ENCODE data around the gene SLC23A1.
"Not testable (repeated sequence)": the region's sequence is repeated elsewhere in the genome, so short reads cannot be mapped to it uniquely, and the experiment has no call there.

The SLC23A1 gene

DNA sequence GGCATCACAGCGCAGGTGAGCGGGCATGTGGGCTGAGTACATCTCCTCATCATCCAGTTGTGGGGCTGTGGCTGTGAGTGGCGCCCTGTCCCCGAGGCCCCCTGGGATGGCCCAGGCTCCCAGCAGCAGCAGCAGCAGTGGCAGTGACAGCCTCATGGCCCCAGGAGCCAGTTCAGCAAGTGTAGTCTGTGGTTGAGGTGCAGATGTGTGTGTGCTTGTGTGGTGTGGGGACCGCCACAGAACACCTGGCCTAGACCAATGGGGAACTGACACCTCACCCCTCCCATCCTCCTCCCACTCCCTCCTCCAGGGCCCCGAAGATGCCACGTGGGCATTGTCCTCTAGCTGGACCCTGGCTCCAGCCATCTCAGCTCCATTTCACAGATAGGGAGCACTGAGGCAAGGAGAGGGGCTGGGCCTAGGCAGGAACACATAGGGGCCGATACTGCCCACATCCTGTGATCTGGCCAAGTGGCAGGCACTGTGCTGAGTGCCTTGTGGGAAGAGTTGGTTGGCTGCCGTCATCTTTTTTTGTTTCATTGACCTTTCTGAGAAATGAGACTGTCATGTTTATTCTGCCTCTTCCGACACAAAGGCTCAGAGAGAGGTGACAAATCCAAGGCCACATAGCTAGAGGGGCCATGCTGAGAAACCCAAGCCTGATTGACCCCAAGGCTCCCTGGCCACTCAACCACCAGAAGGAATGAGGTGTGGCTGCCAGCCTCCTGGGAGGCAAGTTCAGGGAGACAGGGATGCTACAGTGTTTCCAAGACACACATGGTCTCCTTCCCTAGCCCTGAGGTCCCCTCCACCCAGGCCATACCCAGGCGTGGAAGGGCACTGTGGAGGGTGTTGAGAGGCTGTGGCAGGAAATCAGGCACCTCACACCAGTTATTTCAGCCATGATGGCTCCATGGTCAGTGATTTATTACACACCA is 6.9 kb upstream of the SLC23A1 start, which contains the start of gene MZB1:
TSS of gene MZB1 (minus strand) at position 213 of the 938 bp plus-strand sequence. CDS start at position 156, 57 bp downstream.
- no peak for DNase-seq (ENCODE audit: low spot score)

DNA sequence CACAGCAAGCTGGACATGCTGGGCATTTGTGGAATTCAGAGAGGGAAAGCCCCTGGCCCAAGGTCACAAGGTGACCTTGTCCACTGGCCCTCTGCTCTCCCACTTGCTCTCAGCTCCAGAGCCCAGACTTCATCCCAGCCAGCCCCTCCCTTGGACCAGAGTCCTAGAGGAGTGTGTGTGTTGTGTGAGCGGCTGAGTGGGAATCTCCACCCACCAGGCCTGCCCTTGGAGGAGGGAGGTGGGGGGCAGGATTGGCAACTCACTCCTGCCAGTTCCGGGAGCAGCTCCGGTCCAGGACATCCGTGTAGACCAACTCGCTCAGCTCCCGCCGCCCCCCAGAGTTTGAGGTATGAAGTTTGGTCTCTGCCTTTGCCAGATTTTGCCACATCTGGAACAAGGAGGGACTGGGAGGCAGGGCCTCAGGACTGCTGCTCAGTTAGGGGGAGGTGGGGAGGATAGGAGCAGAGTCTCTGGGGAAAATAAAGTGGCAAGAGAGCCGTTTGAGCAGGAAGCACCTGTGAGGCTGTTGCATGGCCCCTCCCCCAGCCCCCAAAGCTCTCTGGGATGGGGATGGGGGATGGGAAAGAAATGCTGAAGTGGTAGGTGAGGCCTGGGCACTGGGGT is 5.2 kb upstream of the SLC23A1 start:
- no peak for DNase-seq (ENCODE audit: low spot score)

- no peak for DNase-seq (ENCODE audit: low spot score)
Measured at GRCh38 chr5:139387611-139388197, 4.6 kb upstream of the SLC23A1 start.

- not testable (repeated sequence) for DNase-seq (ENCODE audit: low spot score)
Measured at GRCh38 chr5:139386956-139387355, 3.9 kb upstream of the SLC23A1 start.

DNA sequence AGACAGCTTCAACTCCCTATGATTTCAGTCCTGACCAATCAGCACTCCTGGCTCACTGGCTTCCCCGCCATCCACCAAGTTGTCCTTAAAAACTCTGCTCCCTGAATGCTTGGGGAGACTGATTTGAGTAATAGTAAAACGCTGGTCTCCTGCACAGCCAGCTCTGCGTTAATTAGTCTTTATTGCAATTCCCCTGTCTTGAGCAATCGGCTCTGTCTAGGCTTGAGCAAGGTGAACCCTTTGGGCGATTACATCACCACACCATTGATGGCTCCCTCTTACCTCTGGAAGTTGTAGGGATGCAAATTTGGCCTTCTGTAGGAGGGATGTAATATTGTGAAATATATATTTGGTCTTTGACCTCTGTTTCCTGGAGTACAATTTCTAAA is 2.9 kb upstream of the SLC23A1 start:
- DNase-seq (ENCODE audit: low spot score): no peak

DNA sequence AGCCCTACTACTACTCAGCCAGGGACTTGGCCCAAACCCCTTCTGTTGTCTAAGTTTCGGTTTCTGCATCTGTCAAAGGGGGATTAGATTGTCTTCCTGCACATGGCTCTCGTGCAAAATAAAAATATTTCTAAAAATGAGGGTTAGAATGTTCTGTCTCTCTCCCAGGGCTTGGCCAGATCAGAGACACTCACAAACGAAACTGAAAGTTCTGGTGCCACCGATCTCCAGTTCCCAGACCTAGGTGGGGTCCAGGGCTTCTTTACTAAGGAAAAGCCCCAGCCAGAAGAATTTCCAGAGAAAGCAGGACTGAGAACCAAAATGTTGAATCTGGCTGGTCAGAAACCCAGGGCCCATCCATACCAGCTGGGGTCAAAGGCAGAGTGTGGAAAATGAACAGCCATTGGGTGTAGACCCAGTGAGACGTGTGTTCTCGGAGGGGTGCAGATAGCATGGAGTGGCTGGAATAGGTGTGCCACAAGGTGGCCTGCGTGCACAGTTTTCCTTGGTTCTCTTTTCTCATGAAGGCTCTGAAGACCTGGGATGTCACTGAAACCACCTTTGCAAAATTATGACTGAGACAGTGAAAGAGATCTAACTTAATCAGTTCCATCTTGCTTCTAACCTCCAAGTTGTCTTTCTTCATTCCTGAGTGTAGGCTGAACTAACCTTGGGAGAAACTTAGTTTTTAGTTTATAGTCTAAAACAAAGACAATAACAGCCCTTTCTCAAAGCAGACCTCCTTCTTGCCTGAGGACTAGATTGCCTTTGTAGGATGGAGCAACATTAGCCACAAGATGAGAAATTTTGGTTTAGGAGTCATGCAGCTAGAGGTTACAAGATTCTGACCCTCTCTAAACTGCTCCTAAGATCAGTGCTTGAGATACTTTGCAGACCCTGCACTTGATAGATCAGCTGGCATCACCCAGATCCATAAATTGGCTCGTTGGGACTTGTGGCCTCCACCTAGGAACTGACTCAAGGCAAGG is 2.3 kb upstream of the SLC23A1 start:
- no peak for DNase-seq (ENCODE audit: low spot score)

DNA sequence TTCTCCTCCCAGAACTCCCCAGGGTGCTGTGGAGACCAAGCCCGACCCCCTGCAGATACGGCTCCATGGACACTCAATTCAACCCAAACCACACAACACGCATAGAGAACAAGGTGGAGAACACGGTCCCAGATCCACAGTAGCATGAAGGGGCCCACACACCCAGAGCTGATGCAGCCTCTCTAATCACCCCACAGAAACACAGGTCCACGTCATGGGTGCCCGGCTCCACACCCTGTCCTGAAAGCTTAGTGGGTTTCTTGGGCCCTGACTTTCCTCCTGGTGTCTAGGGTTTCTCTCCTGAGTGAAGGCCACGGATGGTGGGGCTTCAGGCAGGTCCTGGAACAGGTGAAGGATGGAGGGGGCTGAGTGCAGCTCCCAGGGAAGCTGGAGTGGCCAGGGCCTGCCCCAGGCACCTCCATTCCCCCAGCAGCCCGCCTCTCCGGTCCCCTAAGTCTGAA is 1.5 kb upstream of the SLC23A1 start:
- DNase-seq (ENCODE audit: low spot score): no peak

- DNase-seq (ENCODE audit: low spot score): no peak
Measured at GRCh38 chr5:139383993-139384590, 995 bp upstream of the SLC23A1 start.

DNA sequence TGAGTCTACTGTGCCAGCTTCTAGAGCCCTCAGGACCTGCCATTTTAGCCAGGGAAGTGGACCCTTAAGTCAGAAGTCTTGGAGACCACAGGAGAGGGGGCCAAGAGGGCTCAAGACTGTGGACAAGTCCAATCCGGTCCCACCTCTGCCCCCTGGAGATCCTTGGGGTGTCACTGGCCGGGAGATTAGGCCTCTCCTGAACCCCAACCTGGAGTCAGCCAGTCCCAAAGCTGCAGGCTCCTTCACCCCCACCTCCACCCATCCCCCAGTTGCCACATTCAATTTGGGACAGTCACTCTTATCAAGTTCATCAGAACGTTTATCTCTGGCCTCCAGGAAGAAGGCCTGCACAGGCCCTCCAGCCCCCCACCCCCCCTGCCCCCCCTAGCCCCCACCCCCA is 290 bp downstream of the SLC23A1 start:
- no peak for DNase-seq (ENCODE audit: low spot score)

GRCh38 chr5:139381837-139382761 is 998 bp downstream of the SLC23A1 start:
- DNase-seq (ENCODE audit: low spot score): no peak

DNA sequence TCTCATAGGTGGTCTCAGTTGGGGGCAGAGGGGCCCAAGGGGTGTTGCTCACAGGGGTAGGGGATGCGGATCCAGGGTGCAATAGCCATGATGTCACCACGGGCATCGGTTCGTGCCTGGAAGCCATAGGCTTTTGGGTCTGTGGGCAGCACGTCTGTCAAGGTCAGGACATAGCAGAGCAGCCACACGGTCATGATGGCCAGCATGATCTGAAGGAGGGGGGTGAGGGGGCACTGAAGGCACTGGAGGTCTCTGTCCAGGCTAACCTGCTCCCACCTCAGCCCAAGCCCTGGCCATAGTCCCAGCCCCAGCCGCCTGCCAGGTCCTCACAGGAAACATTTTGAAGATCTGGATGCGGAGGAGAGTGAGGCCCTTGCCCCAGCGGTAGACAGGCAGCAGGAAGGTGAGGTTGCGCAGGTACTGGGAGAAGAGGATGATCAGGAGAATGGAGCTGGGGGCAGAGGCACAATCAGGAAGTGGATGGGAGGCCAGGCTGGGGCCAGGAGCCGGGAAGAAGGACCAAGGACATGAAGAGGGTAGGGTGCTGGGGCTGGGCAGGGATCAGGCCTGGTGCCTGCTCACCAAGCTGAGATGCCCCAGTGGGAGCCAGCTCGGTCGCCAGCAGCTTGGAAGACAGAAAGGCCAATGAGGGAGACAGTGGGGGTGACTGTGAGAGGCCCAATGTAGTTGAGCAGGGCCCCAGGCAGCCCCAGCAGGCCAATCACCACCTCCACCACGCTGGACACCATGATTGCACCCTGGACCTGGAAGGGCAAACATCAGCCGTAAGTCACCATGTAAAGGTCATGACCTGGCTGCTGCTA is 3.3 kb downstream of the SLC23A1 start:
- DNase-seq (ENCODE audit: low spot score): no peak

- DNase-seq (ENCODE audit: low spot score): no peak
Measured at GRCh38 chr5:139378941-139379361, 4.1 kb downstream of the SLC23A1 start.

DNA sequence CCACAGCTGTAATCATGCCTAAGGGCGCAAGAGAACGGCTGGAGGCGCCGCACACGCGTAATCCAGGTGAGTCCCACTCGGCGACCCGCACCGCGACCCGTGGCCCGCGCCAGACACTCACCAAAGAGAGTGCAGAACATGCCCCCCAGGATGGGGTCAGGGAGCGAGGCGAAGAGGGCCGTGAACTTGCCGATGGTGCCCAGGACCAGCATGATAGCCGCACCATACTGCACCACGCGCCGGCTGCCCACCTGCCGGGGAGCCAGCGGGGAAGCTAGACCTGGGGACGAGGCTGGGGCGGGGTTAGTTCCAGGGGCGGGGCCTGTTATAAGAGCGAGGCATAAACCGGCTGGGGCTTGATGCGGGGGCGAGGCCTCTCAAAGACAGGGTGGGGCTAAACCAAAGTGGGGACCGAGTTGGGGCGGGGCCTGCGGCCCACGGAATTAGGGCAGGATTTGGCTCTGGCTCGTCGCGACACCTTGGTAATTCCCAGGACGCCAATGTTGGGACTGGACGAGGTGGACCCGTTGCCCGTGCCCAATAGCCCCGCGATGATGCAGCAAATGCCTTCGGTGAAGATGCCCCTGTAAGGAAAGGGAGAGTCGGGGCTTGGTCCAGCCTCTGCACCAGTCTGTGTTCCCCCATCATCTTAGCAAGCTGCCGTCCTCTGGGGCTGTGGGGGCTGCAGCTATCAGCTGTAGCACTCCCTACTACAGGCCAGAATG is 4.8 kb downstream of the SLC23A1 start:
- no peak for DNase-seq (ENCODE audit: low spot score)

GRCh38 chr5:139377226-139377625 is 5.9 kb downstream of the SLC23A1 start:
- no peak for DNase-seq (ENCODE audit: low spot score)

DNA sequence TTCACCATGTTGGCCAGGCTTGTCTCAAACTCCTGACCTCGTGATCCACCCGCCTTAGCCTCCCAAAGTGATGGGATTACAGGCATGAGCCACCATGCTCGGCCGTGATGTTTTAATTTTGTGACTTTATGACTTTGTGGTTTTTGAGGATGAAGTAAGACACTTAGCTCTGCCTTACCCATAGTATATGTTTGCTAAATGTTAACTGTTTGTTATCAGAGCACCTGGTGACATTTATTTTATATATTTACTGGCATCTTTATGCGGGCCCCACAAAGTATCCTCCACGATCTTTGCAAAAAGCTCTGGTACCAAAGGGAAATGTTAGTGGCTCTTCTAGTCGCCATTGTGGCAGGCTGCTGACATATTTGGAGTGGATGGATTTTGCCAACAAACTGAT is 6.7 kb downstream of the SLC23A1 start:
- DNase-seq (ENCODE audit: low spot score): no peak

DNA sequence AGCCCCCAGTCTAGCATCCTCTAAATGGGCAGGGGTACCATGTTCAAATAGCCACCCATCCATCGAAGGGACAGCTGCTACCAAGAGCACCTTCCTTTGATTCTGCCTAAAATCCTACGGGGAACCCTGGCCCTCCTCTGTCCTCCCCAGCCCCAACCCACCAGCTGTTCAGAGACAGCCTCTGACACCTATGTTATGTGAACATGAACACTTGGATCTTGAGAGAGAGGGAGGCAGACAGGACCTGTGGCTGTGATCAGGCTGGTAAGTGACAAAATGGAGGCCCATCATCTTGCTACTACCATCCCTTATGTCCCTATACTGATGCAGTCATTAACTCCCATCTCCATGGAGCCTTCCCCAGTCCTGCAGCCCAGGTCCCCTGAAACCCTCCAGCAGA is 8.2 kb downstream of the SLC23A1 start:
- no peak for DNase-seq (ENCODE audit: low spot score)

DNA sequence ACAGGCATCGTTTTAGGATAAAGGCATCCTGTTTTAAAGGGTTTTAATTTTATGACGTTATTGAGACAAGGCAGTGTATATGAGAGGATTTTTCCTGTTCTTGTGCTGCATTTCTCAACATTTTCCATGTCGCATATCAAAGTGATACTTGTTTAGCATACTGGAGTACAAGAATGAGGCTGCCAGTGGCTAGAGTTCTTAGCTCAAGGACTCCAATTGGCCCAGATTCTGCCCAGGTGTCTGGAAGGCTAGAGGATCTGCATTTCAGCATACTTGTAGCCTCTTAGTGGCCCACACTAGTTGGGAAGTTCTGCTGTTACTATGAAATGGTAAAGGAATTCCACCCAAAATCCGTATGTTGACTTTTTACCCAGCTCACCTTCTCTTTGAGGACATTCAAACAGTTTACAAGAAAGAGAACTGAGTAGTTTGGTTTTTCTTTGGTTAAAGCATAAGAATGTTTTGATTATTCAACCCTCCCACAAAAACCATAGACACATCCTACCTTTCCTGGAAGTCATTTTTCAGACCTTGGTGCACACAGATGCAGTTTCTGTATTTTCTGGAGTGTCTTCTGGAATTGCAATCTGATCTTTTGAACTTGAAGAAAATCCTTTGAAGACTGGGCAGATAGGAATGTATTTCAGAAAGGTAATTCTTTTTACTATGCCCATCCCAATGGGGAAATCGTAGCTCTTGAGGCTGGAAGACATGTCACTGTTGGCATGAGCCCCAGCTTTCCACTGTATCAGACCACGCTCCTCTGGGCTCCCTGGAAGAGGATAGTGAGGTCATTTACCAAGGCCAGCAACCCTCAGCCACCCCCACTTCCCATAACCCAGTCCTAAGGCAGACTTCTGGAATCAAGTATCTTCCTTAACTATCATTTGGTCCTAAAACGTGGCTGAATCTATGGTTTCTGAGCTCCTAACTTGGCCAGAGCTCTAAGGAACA is 11.3 kb downstream of the SLC23A1 start:
- DNase-seq (ENCODE audit: low spot score): no peak

Measured in pons (tissue), 1 donor.